ENCODE measurements around the gene KRTAP10-12.

KRTAP10-12 gene

DNA sequence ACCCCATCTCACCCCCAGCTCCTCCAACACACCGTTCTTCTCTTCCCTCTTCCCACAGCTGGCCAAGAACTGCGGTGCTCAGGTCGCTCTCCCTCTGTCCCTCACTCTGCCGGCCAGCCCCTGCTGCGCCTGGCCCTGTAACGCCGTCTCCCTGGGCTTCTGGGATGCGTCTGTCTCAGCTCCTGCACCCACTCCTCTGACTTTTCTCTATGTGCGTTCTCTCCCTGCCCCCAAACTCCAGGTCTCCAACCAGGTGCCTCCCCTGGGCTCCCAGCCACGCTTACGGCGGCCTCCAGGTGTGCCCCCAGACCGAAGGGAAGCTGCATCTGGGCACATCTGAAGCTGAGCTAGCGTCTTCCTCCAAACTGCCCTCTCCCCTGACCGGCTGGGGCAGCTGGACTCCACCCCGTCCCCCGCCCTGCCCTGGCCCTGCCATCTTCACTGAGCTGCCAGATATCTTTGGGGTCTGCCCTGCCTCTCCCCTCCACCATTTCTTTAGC, 2.6 kb downstream of the KRTAP10-12 start:
- no peak for DNase-seq

DNA sequence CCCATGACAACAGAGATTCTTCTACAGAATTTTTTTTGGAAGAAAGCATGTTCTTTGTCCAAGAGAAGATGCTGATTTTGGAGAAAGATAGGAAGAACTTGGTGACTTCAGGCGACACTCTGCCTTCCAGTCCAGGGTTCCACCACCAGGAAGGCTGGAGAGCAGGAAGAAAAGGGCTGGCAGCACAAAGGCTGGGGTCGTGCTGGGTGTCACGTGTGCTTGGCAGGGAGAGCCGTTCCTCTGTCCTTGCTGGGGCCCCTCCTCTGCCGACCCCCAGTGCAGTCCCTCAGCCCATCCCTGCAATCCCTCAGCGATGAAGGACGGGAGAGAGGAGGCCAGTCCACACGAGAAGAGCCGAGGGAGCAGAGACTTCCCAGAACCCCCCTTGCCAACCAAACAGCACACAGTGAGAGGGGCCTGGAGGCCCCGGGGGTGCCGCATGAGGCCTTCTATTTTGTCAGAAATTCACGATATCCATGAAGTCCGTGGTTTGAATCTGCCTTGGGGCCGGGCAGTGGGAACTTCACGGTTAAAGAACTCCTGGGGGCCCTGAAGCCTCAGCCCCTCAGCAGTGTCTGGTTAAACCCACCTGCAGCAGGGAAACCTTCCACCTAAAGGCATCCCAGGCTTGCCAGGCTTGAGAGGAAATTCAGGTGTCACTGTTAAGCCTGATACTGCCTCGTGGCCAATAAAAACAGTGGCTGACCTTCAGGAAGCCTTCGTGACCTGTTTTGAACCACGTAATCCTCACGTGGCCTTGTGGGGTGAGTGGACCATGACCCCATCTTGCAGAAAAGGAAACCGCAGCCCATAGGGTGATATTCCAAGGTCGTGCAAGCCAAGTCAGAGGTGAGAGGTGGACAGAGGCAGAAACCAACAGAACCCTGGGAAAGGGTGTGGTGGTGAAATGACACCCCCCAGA, 3.4 kb downstream of the KRTAP10-12 start:
- no peak for DNase-seq

DNA sequence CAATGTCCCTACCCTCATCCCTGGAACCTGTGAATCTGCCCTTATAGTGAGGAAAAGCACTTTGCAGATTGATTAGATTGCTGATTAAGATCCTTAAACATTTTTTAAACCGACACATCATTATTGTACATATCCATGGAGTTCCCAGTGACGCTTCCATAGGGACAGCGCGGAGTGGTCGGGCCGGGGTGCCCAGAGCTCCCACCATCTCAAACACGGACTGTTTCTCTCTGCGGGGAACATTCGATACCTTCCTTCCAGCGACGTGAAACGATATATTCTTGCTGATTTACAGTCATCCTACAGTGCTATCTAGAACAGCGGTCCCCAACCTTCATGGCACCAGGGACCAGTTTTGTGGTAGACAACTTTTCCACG, 4.0 kb downstream of the KRTAP10-12 start:
- no peak for DNase-seq

DNA sequence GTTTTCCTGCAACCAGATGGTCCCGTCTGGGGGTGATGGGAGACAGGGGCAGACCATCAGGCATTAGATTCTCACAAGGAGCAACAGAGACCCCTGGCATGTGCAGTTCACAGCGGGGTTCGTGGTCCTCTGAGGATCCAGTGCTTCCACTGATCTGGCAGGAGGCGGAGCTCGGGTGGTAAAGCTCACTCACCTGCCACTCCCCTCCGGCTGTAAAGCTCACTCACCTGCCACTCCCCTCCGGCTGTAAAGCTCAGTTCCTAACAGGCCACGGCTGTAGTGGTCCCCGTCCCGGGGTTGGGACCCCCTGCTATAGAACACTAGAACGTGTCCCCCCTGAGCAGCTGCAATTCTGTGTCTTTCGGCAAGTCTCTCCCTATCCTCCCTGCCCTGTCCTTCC, 4.6 kb downstream of the KRTAP10-12 start:
- DNase-seq, result no peak

DNA sequence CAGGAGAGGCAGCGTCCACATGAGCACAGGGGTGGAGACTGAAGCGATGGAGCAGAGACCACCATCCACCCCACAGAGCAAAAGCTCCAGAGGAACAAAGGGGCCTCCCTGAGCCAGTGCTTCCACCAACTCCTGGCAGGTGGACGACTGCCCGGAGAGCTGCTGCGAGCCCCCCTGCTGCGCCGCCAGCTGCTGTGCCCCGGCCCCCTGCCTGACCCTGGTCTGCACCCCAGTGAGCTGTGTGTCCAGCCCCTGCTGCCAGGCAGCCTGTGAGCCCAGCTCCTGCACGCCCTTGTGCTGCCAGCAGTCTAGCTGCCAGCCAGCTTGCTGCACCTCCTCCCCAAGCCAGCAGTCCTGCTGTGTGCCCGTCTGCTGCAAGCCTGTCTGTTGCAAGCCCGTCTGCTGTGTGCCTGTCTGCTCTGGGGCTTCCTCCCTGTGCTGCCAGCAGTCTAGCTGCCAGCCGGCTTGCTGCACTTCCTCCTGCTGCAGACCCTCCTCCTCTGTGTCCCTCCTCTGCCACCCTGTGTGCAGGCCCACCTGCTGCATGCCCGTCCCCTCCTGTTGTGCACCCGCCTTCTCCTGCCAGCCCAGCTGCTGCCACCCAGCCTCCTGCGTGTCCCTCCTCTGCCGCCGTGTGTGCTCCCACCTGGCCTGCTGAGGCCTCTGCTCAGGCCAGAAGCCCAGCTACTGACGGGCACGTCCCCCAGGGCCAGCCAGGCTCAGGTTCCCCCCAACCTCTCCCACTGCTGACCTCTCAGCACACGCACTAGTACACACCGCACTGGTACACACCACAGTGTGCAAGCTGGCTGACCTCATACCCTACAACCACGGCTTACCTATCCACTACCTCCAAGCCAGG, 5.4 kb downstream of the KRTAP10-12 start:
- DNase-seq, result no peak

DNA sequence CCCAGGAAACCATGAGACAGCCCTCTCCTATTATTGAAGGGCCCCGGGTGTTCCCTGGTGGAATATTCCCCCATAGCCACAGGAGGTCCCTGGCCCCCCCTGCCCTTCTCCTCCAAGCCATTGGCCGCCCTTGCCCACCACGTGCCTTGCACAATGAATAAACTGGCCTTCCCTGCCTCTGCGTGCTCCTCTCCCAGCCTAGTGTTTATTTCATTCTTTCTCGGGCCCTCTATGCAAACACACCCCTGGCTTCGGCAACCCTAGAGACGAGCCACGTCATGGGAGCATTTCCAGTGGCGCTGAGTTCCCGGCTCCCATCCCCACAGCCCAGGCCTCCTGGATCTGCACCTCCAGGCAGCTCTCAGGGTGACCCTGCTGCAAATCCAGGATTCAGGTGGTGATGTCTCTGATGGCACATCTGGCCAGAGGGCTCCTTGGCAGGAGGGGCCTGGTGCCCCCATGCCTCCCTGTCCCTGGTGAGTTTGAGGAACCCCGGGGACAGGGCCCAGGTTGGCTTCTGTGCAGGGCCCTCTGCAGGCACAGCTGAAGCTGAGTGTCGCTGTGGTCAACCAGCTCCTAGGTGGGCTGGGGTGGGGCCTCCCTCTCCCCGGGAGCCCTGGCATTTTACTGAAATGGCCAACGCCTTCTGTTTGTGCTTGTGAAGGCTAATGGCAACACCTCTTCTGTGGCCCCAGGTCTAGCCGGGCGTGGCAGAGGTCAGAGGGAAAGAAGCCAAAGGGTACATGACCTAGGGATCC, 6.2 kb downstream of the KRTAP10-12 start:
- no peak for DNase-seq

DNA sequence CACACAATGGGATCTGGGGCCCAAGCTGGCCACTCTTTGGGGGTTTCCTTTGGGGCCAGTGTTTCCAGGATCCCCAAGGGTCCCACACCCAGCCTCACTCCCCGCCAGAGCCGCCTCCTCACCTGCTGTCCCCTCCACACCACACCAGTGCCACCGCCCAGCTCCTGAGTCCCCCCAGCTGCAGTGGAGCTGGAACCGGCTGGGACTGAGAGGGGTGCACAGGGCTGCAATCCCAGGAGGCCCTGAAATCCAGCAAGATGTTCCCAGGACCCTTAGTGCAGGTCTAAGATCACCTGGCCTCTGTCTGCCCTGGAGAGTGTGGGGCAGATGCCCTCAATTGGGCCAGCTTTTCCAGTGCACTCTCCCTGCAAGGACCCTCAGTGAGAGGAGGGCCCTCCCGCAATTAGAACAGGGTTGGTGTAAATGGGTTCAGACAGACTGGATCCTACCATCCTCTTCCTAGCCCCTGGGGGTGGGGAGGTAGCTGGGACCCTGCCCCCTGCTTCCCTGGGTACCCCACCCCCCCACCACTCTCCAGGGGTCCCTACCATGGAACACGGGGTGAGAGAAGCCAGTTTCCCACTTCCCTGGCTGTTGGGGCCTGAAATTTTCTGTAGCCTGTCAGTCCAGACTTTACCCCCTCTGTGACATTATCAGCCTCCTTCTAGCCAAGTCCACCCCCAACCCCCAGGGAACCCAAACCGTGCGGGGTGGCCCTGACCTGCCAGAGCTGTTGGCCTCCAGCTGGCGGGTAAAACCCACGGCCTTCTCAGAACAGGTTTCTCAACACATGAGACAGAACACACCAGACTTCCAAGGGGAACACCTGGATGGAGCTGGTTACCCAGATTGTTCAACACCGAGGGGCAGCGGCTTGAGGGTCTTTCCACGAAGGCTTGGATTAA, 7.0 kb downstream of the KRTAP10-12 start:
- no peak for DNase-seq

DNA sequence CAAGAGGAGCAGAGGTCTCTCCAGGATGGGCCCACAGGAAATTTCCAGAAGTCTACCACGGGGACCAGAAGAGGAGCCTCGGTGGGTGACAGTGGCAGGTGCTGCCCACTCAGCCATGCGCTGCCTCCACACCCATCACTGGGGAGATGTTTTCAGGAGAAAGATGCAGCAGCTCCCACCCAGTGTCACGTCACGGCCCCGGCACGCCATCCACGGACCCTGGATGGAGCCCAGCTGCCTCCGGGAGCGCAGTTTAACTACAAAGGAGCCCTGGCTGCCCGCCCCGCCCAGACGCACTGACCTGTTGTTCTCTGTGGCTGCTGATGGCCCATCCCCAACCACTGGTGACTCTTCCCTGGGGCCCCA, 7.6 kb downstream of the KRTAP10-12 start:
- DNase-seq, result no peak

DNA sequence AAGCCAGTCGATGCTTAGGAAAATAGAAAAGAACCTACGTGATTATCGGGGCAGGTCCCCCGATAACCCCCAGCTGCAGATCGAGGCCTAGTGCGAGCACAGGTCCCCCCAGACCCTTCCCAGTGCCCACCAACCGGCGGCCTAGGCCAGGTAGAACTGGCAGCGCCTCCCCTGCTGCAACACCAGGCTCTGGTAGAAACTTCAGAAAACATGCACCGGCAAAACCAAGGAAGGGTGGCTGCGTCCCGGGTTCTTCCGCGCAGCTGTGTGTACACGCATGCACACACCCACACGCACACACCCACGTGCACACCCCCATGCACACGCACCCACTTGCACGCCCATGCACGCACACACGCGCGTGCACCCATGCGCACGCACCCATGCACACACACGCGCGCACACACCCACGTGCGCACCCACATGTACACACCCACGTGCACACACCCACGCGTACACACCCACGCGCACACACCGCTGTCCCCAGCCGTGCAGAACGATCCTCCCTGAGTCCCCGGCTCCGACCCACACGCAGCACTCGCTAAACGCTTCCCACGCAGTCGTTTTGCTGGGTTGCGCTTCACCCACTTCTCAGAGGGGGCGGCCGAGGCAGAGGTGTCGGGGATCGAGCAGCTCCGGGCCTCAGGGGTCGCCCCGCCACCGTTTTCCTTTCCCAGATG, 9.2 kb downstream of the KRTAP10-12 start:
- no peak for DNase-seq

DNA sequence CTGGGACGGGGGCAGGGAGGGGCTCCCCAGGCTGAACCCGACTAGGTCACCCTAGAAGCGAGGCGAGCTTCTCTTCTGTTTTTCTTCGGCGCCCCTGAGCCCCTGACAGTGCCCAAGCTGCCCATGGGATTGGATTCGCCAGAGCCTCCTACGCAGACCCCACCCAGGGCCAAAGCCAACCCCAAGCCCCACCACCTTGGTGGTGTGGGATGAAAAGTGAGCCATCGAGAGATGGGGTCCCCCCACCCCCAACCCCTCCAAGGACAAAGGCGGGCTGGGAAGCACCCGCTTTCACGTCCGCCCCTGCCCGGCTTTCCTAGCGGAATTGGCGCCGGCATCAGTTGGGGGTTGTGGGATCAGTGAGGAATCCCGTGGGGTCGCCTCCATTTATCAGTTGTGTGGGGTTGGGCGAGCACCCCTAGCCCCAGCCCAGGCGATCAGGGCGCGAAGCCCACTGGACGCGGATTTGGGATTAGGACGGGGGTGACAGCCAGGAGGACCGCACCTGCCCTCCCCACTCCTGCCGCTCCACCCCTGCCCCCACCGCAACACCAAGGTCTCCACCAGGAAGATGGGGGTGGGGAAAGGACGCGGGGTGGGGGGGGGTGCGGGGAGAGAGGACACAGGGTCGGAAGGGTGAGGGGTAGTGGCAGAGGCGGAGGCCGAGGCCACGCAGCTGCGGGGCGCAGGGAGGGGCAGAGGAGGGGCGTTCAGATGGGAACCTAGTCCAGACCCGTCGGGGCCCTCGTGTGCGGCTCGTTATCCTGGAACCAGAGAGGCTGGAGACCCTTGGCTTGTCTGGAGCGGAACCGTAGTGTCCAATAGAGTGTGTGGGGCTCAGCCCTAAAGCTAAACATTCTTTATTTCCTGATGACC, 10.0 kb downstream of the KRTAP10-12 start:
- DNase-seq, result no peak

DNA sequence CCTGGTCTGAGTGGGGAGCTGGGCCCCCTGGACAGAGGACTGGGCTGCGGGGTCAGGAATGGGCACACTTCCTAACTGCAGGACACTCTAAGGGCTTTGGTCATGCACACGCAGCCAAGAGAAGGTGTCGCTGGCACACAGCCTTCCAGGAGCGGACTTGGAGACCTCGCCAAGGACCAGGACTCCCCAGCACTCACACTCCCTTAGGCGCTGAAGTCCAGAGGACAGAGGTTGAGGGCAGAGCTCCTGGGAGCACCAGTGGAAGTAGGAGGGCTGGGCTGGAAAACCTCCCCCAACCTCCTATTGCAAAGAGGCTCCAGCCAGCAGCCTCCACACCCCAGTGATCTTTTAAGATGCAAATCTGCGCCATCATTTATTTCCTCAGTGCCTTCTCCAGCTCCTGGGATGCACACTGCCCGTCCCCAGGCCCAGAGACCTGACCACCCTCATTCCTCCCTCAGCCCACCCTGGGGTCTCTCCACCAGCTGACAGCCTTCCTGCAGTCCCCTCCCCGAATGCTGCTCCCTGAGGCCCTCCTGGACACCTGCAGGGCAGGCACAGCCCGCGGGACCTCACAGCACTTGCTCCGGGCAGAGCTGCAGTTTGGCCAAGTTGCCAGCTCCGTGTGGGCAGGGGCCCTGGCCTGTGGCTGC, 11.4 kb downstream of the KRTAP10-12 start:
- DNase-seq, result no peak

DNA sequence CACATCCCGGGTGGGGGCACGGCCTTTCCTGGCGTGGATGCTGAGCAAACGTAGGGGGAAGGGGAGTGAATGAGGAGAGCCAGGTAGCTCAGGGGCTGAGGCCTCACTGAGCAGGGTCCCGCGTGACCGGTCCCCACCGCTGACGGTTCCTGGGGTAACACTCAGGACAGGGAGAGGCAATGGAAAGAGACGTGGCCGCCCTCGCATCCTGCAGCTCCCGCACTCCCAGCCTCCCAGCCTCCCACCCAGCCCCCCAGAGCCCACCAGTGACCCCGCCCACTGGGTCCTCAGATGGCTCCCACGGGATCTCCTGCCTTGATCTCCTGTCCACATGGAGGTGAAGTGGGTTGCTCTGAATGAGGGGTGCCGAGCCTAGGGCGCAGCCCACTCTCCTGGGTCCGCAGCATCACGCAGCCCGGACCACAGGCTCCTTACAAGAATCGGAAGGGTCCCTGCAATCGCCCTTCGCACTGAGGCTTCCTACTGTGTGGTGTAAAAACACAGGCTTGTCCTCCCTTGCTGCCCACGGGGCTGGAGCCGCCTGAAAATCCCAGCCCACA, 12.0 kb downstream of the KRTAP10-12 start:
- no peak for DNase-seq

DNA sequence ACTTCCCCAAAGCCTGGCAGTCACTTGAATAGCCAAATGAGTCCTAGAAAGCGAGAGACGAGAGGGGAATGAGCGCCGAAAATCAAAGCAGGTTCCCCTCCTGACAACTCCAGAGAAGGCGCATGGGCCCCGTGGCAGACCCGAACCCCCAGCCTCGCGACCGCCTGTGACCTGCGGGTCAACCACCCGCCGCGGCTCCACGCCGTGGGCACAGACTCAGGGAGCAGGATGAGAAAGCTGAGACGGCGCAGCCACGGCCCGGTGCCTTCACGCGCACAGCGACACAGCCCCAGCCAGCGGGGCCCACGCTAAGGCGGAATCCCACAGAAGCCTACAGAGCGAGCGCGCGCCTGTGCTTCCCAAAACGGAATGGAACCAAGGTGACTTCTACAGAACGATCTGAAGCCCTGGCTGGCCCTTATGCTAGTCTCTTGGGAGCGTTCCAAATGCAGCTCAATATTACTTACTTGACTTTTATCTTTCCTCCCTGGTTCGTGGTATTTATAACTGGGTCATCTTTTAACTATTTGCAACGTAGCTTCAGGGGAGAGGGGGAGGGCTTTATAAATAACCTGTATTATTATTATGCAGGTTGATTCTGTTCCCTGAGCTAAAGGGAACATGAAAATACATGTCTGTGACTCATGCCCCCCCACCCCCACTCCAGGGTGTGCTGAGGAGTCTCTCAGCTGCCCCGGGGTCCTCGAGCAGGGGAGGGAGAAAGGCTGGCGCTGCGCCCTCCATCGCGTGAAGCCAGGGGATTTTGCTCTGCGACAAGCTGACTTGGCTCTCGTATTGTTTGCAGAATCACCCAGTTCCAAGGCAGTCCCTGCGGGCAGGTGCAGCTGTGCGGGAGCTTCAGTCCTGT, 12.7 kb downstream of the KRTAP10-12 start:
- no peak for DNase-seq

DNA sequence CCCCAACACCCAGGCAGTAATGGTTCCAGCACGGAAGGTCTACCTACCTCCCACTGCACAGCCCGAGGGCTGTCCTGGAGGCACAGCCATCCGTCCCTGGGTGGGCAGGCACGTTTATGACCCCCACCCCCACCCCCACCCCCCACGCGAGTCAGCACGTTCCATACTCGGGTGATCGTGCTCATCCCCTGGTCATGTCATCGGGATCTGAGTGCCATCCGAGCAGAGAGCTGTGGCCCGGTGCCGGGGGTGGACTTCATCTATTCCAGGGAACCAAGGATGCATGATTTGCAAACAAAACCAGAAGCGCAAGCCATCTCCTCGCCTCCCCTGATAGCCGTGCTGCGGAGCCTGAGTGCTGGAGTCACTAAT, 13.3 kb downstream of the KRTAP10-12 start:
- DNase-seq, result no peak

DNA sequence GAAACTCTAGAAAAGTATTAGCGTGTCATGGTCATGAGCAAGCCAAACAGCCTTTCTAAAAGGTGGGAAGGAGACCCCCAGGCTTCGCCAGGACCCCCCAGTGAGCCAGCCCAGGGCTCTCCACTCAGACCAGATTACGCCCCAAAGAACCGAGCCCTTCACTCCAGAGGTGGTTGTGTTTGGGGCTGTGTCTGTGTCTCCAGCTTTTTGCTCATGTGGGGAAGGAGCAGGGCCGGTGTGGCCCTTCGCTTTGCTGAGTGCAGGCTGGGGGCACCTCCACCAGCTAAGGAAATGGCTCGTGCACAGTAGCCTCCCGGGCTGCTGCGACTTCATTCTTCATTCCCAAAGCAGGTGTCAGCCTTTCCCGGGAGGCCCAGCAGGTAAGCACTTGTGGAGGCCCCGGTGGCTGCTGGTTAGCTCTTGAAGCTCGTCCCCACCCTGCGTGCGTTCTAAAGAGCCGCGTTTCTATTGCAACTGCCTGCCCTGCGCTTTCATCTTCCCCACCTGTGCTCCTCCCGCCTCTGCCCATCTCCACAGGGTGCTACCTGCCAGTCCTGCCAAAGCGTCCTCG, 13.9 kb downstream of the KRTAP10-12 start:
- no peak for DNase-seq

DNA sequence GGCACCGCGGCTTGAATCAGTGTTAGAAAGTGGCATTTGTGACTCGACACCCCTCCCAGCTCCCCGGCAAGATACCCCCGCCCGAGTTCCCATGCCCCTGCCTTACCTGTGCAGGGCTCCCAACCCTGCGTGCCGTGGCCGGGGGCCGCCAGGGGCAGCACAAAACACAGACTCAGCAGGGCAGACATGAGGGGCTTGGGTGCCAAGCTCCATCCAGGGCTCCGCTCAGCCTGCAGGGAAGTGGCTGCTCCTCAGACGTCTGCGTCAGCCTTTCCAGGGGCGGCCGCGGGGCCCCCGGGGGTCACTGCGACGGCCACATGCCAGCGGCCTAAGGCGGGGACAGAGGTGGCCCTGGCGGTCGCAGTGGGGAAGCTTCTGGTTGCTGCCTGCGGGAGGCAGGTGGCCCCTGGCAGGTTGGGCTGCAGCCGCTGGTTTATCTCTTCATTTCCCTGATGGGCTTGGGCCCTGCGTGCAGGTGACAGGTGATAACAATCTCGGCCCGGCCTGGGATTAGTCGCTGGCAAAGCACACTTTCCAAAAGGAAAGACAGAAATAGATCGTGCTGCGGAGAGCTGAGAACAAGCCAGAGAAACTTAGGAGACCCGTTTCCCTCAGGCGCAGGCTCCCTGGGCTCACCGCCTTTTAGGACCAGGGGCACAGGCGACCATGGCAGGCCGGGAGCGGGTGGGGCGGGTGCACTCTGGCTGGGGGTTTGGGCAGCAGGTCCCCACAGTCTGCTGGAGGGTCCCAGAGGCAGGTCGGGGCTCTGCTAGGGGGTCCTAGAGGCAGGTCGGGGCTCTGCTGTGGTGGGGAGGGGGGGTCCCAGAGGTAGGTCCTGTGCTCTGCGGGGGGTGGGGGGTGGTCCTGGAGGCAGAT, 14.6 kb downstream of the KRTAP10-12 start, which contains the start of gene TSPEAR:
TSPEAR (minus strand) TSS at position 246 of the 876 bp plus-strand sequence; CDS start at position 188, 58 bp downstream.
- DNase-seq, result no peak

Data from femur (tissue), 1 donor.